ENCODE measurements around the gene CCPG1.

The CCPG1 gene

DNA sequence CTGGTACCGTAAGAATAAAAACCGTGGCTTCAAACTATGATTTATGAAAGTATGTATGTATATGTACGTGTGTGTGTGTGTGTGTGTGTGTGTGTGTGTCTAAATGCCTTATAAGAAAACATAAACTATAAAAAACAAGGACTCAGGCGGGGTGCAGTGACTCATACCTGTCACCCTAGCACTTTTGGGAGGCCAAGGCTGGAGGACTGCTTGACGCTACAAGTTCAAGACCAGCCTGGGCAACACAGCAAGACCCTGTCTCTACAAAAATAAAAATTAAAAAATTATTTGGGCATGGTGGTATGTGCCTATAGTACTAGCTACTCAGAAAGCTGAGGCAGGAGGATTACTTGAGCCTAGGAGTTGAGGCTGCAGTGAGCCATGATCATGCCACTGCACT is 29.1 kb downstream of the CCPG1 start:
- DNase-seq, result no peak

DNA sequence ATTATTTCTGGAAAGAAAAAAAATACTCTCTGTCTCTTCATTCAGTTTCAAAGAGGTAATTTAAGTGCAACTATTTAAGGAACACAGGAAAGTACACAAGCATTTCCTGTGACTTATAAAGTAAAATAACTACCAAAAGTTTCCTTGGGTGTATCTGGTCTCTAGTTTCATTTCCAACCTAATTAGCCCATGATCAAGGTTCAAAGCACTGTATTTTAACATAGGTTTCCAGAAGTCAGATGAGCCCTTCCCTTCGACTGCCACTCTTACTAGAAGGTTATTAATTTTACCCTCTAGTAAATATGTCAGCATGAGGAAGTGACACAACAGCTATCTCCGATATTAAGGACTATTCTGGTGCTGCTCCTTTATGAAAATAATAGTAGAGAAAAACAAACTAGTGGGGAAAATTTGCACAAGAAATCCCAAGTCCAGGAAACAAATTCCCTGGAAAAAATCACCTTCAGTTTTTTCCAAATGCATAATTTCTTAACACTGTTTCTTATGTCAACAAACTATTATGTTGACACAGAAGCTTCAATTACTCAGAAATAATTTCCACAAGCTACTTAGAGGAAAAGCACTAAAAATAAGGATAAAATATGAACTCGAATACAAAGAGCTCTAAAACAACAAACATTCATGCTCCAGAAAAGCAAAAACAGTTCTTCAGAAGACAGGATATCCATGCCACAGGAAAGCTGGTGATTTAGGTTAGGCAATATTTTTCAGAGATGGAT is 35.3 kb downstream of the CCPG1 start:
- no peak for DNase-seq

DNA sequence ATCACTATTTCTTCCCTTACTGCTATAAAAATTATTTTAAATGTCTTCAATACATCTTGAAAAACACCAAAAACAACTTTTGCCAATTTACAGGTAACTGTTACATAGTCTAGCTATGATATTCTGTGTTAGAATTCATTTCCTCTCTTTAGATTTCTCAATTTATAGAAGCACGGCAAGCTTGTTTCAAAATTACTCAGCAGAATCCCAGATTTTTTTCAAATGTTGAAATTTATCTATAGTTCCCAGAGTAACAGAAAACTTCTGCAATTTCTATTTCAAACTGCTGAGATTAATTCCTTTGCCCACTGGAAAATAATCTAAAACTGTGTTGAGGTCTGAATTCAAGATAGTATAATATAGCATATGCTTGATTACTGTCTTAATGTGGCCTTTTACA is 41.2 kb downstream of the CCPG1 start:
- DNase-seq, result no peak

DNA sequence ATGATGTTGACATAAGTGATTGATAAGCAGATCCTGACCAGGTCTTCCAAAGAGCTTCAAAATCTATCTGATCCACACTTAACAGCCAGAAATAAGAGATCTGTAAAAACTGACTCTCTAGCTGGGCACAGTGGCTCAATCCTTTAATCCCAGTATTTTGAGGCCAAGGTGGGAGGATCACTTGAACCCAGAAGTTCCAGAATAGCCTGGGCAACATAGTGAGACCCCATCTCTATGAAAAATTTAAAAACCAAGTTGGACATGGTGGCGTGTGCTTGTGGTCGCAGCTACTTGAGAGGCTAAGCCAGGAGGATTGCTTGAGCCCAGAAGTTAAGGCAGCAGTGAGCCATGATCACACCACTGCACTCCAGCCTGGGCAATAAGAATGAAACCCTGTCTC is 45.5 kb downstream of the CCPG1 start:
- DNase-seq, result no peak

DNA sequence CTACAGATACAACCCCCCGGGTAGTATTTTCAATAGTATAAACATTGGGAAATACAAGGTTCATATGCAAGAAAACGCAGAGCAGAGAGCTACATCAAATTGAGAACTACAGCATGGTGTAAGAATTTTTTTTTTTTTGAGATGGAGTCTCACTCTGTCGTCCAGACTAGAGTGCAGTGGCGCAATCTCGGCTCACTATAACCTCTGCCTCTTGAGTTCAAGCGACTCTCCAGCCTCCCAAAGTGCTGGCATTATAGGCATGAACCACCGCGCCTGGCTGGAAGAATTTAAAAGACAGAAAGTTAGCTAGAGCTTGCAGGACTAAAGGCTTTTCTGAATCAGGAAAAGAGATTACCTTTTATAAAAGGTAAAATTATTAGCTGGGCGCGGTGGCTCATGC is 47.1 kb downstream of the CCPG1 start:
- no peak for DNase-seq

DNA sequence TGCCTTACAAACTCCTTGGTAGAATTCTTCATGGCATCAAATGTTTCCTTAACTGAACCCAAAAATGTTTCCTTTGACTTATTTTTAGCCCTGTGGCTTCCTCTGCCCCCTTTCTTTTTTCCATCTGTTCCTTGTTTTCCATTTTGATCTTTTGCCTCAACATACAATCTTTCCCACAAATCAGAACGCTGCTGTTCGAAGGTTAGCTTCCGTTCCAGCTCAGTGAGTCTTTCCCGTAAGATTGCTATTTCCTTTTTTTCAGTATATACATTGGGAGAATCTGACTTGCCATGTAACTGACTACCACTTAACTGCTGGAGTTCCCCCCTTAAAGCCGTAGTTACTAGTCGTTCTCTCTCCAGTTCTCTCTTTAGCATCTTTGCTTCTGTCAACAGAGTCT is 47.9 kb downstream of the CCPG1 start:
- DNase-seq, result no peak

DNA sequence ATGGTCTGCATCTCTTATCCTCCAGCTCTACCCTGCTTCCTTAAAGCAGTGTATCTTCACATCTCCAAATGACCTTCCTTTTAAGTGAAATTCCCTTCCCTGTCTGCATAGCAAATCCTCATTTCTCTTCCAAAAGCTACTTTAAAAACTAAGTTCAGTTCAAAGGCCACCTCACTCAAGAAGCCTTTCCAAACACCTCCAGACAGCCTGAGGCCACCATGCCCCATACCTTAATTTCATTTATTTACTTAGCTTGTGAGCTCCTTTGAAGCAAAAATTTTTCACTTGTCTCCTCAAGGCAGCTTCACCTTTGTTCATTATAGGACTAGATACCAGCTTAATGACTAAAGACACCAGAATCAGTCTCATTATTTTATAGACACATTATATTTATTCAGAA is 49.7 kb downstream of the CCPG1 start:
- no peak for DNase-seq

DNA sequence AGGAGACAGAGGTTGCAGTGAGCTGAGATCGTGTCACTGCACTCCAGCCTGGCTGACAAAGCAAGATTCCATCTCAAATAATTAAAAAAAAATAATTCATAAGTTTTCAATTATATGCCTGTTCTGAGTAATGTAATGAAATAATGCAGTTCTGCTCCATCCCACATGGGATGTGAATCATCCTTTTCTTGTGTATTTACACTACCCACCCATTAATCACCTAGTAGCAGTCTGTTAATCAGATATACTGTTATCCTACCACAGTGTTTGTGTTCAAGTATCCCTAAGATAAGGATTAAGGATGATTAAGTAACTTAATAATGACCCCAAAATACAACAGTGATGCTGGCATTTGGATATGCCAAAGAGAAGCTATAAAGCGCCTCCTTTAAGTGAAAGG is 50.4 kb downstream of the CCPG1 start:
- no peak for DNase-seq

DNA sequence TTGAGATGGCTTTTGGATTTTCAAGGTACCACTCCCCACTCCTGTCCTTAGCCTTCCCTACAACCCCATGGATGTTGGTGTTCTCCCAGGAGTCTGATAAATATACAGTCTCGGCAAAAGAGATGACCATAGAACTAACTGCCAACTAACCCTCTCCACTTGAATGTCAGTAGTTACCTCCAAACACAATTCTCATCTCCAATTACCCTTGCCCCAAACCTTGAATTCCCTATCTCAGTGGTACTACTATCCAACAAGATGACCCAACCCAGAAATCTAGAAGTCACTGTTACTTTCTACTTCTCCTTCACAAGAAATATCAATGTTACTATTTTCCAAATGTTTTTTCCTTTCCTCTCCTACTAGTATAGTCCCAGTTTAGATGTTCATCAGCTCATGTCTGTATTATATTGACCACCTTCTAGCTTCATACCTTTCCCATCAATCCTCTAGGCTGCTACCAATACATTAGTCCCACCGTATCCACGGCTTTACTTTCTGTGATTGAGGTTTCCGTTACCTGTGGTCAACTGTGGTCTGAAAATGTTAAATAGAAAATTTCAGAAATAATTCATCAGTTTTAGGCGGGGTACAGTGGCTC is 51.1 kb downstream of the CCPG1 start:
- DNase-seq, result no peak

DNA sequence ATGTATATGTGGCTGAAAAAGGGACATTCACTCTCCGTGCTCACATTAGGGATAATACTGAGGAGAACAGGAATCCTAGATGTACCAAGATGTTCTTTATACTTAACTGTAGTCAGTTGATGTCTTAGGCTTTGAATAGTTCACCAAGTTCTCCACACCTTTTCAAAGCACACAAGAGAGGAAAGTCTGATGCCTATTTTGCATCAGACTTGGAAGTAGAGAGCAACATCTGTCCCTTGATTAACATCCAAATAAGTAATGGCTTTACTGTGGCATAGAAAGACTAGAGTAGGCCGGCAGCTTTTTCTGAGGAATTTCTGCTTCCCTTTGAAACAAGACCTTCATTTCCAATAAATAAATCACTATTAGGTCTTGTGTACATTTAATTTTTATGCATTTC is 55.1 kb downstream of the CCPG1 start:
- DNase-seq, result no peak

DNA sequence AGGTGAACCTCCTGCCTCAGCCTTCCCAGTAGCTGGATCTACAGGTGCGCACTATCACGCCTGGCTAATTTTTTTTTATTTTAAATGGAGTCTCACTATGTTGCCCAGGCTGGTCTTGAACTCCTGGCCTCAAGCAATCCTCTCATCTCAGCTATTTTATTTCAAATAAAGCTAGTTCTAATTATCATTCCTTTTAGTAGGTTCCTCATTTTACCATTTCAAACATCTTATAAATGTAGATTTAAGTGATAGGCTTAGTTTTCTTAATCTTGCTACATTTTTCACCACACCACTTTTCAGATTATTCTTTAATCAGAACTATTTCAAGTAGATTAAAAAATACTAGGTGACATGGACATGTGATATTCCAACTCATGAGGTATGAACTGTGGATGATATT is 58.9 kb downstream of the CCPG1 start:
- no peak for DNase-seq

DNA sequence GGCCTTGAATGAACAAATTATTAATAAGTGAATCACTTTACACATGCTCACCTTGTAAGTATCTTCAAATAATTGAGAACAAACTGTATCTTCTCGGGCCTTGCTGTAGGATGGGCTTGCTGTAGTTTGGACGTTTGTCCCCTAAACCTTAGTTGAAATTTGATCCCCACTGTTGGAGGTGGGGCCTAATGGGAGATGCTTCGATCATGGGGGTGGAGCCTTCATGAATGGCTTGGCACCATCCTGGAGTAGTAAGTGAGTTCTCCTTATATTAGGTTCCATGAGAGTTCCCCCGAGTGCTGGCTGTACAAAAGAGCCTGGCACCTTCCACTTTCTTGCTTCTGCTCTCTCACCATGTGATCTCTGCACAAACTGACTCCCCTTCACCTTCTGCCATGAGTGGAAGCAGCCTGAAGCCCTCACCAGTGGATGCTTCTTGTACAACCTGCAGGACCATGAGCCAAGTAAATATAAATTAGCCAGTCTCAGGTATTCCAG is 59.8 kb downstream of the CCPG1 start:
- DNase-seq, result no peak

DNA sequence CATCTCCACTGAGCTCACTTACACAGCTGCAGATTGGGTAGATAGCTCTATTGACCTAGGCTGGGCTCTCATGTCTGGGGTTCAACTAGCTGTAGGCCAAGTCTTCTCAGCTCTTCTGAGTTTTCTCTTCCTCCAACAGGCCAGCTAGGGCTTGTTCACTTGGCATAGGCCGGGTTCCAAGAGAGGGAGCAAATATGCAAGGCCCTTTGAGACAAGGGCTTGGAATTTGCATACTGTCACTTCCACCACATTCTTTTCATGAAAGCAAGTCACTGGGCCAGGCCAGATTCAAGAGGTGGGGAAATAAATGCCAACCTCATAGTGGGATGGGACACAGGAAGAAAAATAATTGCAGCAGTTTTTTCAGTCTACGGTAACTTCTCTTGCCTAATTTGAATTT is 64.0 kb downstream of the CCPG1 start:
- no peak for DNase-seq

DNA sequence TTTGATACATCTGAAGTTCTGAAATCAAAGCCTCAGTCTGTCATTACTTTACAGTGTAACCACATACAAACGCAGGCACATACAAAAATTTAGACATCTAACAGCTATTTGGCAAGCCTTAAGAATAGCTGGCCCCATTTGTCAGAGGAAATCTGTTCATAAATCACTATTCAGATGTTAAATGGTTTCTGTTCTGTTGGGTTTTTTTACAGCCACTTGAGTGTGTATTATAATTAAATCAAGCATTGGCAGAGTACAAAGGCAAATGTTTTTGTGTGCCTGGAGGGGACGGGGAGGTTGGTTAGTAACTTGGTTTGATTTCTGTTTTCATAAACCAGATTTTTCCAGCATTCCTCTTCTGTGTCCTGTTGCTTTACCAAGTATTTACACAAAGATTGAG is 65.0 kb downstream of the CCPG1 start:
- no peak for DNase-seq

DNA sequence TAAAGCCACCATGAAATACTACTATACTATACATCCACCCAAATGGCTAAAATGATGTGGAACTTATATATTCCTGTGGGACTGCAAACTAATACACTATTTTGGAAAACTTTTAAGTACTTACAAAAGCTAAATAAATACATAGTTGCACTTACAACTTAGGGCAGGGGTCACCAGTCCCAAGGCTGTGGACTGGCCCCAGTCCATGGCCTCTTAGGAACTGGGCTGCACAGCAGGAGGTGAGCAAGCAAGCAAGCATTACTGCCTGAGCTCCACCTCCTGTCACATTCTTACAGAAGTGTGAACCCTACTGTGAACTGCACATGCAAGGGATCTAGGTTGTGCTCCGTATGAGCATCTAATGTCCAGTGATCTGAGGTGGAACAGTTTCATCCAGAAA is 71.0 kb downstream of the CCPG1 start:
- DNase-seq, result no peak

DNA sequence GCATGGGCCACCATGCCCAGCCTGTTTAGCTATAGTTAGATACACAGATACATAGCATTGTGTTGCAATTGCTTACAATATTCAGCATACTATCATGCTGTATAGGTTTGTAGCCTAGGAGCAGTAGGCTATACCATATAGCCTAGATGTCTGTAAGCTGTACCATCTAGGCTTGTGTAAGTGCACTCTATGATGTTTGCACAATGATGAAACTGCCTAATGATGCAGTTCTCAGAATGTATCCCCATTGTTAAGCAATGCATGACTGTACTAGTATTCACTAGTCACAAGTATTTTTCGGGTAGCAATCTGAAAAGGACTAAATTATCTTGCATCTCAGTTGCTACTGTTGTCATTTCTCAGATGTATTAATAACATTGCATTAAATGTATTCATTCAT is 73.2 kb downstream of the CCPG1 start:
- no peak for DNase-seq

DNA sequence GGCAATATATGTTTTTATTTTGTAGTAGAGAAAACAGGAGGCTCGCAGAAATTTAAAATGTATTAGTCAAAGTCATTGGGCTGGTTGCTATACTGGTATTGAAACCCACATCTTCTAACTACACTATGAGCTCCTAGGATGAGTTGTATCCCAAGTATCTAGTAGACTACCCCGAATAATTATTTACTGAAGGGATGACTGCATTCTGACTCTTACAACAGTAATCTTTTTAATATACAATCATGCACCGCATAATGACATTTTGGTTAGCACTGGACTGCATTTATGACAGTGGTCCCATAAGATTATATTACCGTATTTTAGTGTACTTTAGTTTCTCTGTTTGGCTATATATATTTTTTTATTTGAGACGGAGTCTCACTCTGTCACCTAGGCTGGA is 73.8 kb downstream of the CCPG1 start:
- no peak for DNase-seq

DNA sequence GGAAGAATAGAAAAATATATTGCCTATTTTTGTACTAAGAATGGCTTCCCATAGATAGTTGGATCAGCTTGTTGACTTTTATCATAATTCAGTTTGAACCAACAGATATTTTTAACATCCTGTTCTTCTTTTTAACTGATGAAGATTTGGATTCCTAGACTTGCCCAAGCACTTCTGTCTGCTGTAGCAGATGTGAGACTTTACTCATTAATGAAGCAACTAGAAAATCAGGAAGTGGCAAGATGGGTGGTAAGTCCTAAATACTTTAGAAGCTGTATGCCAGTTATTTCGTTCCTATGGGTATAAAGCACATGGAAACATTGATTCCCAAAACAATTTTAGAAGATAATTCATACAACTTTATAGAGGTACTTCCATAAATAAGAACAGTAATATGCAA is 80.8 kb downstream of the CCPG1 start:
- no peak for DNase-seq

DNA sequence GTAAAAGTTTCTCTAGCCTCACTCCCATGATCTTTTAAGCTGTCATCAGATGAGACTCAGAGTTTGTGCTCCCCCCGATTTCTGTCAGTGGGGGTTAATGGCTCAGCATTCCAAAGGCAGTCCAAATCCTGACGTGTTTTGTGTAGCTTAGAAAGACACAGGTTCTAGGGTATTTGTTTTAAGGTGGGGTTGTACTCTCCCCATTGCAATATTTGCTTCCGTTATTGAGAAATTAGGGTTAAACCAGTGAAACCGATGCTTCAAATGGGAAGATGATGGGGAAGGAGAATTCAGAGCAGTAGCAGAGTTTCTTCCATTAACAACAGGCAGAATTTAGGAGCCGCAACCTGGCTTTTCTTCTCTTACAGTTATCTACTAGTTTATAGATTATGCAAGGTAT is 85.7 kb downstream of the CCPG1 start:
- DNase-seq, result no peak

DNA sequence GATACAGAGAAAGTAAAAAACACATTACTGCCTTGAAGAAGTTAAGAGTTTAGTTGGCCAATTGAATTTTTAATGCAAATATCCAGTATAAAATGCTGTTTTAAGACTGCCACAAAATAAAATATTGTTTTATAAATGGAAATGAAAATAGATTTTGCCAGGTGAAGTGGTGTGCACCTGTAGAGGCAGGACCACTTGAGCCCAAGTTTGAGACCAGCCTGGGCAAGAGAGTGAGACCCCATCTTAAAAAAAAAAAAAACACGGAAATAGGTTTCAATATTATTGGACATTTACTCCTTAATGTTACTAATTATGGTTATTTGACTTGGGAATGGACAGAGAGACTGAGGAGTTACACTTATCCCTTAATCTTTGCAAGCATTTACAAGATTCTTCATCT is 87.2 kb downstream of the CCPG1 start:
- DNase-seq, result no peak

DNA sequence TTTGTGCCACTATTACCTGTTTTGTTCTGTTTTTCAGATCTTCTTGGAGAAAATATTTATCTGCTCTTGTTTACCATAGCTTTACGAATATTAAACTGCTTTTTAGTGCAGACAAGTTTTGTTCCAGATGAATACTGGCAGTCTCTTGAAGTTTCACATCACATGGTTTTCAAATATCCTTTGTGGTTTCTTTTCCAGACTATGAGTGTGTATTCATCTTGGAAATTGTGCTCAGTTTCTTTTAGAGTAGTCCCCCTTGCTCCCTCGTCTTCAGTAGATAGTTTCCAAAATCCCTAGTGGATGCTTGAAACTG is 88.0 kb downstream of the CCPG1 start:
- no peak for DNase-seq

DNA sequence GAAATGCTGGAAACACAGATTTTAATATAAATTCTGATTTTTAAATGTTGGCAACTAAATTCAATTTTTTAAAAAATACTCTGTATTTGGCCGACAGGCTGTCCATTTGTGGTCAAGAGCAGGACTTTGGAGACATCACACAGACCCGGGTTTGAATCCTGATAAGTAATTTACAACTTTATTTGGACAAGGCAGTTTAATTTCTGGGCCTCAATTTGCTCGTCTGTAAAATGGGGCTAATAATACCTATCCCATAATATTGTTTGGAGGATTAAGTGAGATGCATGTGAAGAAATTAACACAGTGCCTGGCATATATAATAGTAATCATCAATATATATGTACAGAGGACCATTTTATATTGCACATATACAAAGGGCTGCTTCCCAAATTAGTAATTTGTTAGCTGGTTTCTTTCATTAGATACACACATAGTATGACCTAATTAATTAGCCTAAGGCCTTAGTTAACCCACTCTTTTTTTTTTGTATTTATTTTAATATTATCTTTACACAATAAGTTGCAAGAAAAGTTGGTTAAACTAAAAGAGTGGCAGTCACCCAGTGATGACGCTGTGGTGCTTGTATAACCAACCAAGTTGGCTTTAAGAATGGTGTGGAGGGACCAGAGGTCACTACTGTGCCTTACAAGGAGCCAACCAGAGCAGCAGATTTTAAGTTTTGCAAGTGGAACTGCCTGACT is 88.5 kb downstream of the CCPG1 start:
- DNase-seq, result no peak

DNA sequence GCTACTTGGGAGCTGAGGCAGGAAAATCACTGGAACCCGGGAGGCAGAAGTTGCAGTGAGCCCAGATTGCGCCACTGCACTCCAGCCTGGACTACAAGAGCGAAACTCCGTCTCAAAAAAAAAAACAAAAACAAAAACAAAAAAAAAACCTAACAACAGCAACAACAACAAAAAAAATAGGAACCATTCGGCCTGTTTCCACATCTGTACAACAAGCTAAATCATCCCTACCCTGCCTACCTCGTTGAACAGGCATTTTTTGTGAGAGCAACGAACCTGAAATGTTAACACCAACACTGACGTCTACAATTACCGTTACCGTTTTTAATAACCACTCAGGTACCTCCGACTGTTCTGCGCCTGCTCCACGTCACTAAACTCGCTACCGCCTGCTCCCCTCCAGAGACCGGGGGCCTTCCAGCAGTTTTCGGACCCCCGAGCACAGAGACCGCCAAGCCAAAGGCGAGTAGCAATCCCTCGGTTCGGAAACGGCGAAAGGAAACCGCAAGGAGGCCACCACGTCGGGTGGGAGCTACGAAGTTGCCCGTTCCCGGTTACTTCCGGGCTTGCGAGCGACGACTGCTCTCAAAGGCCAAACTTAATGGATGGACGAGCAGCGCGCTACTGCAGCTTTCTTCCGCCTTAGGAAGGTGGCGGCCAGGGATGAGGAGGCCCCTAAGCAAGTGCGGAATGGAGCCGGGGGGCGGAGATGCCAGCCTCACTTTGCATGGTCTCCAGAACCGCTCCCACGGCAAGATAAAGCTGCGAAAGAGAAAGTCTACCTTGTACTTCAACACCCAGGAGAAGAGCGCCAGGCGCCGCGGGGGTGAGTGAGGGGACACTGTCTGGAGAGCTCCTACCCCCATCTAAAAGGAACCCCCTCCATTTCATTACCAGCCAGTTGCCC is 89.3 kb downstream of the CCPG1 start, which contains the start of the genes PIGB and PIGBOS1:
Gene PIGB (plus strand): TSS at position 635 of the 907 bp plus-strand sequence. CDS start 29 bp downstream, at position 664.
Gene PIGBOS1 (minus strand): TSS at position 536 of the 907 bp plus-strand sequence. CDS start 1,331 bp downstream, outside the sequence.
- peak; percentile 82 to 83 for DNase-seq
